CD14-positive monocyte (primary cell): ENCODE measurements around the gene FCRL6. TPM values are rescaled to one million over a fixed set of nuclear protein-coding genes. Genes with fewer than 3 reads are reported as not detected.
A peak's percentile ranks its signal among the peaks of the same experiment; 100 is the strongest.

Source experiments
- DNase-seq, 3 donors: peaks; one replicate each; pipeline ENCODE4 v3.0.0-alpha.2; 2011 to 2022
- H2AFZ ChIP-seq: 2 replicates; pipeline ENCODE4 v1.6.0; 2012; ENCODE audit warnings: mild to moderate bottlenecking, low read depth, low read length, inconsistent platforms; ENCODE audit not compliant: insufficient read depth, poor library complexity, severe bottlenecking
- H3K27ac ChIP-seq, 2 donors: 1 replicate in 1 of 2; 2 replicates in 1 of 2; pipeline ENCODE4 v1.5.1; 2012 to 2013; ENCODE audit warnings: low read length in 2 of 2, control low read depth in 1 of 2, inconsistent platforms in 1 of 2, low read depth in 1 of 2, mild to moderate bottlenecking in 1 of 2
- H3K27me3 ChIP-seq, 2 donors: one replicate each; pipeline versions ENCODE4 v1.6.0 to v1.6.1; 2011 to 2013; ENCODE audit warnings: low read length in 2 of 2; ENCODE audit not compliant: control insufficient read depth in 2 of 2, insufficient read depth in 2 of 2
- H3K36me3 ChIP-seq, 2 donors: replicated peaks in 1 of 2; 1 replicate in 1 of 2; 2 replicates in 1 of 2; pipeline versions ENCODE4 v1.5.1 to v1.6.1; 2012 to 2013; ENCODE audit warnings: low read length in 2 of 2, control low read depth in 1 of 2, inconsistent platforms in 1 of 2, mild to moderate bottlenecking in 1 of 2; ENCODE audit not compliant: insufficient read depth in 2 of 2, control insufficient read depth in 1 of 2
- H3K4me1 ChIP-seq, 2 donors: 1 replicate in 1 of 2; 2 replicates in 1 of 2; pipeline versions ENCODE4 v1.5.1 to v1.6.1; 2012 to 2013; ENCODE audit warnings: low read length in 2 of 2, control low read depth in 1 of 2, inconsistent platforms in 1 of 2, mild to moderate bottlenecking in 1 of 2, moderate library complexity in 1 of 2; ENCODE audit not compliant: insufficient read depth in 2 of 2, control insufficient read depth in 1 of 2
- H3K4me2 ChIP-seq: replicated peaks from 2 replicates; pipeline ENCODE3; 2012; ENCODE audit warnings: low read length, moderate library complexity, mild to moderate bottlenecking; ENCODE audit not compliant: poor library complexity, severe bottlenecking; ENCODE audit errors: extremely low read depth
- H3K4me3 ChIP-seq, 3 experiments: fragments of 200-600 bp in 1 of 3; sonication (generic) in 1 of 3; replicated peaks in 1 of 3; 1 replicate in 2 of 3; 2 replicates in 1 of 3; pipeline ENCODE4 v1.5.1; 2011 to 2013; ENCODE audit warnings: low read length in 3 of 3, mild to moderate bottlenecking in 3 of 3, control low read depth in 2 of 3, low read depth in 2 of 3, inconsistent platforms in 1 of 3, moderate library complexity in 1 of 3
- H3K79me2 ChIP-seq: 2 replicates; pipeline ENCODE4 v1.6.0; 2012; ENCODE audit warnings: mild to moderate bottlenecking, control low read depth, inconsistent platforms, low read length, moderate library complexity; ENCODE audit not compliant: insufficient read depth
- H3K9ac ChIP-seq: 2 replicates; pipeline ENCODE4 v1.6.0; 2017; ENCODE audit warnings: low read length, mild to moderate bottlenecking; ENCODE audit not compliant: insufficient read depth, poor library complexity, severe bottlenecking
- H3K9me3 ChIP-seq, 2 donors: replicated peaks in 1 of 2; 1 replicate in 1 of 2; 2 replicates in 1 of 2; pipeline versions ENCODE4 v1.5.1 to v1.6.1; 2012 to 2013; ENCODE audit warnings: low read length in 2 of 2, control low read depth in 1 of 2; ENCODE audit not compliant: control insufficient read depth in 1 of 2, insufficient read depth in 1 of 2
- H4K20me1 ChIP-seq: 2 replicates; pipeline ENCODE4 v1.6.0; 2012; ENCODE audit warnings: mild to moderate bottlenecking, low read length, control low read depth, moderate library complexity; ENCODE audit not compliant: insufficient read depth
- H3K27ac Mint-ChIP-seq, 7 donors: one replicate each; pipeline ENCODE4 v1.8.0; 2020; ENCODE audit warnings: mild to moderate bottlenecking in 7 of 7, mixed read lengths in 7 of 7, moderate library complexity in 6 of 7, inconsistent platforms in 2 of 7
- H3K27me3 Mint-ChIP-seq, 3 donors: one replicate each; pipeline ENCODE4 v1.8.0; 2021 to 2022; ENCODE audit warnings: low read depth in 3 of 3, mild to moderate bottlenecking in 3 of 3, mixed read lengths in 3 of 3, moderate library complexity in 3 of 3, inconsistent platforms in 1 of 3
- H3K36me3 Mint-ChIP-seq, 2 donors: one replicate each; pipeline ENCODE4 v1.8.0; 2020; ENCODE audit warnings: mixed read lengths in 2 of 2, inconsistent platforms in 1 of 2, mild to moderate bottlenecking in 1 of 2
- H3K4me1 Mint-ChIP-seq: one replicate; pipeline ENCODE4 v1.8.0; 2020; ENCODE audit warnings: mild to moderate bottlenecking, mixed read lengths
- H3K4me3 Mint-ChIP-seq, 2 donors: one replicate each; pipeline ENCODE4 v1.8.0; 2020; ENCODE audit warnings: mild to moderate bottlenecking in 2 of 2, mixed read lengths in 2 of 2, moderate library complexity in 1 of 2
- H3K9me3 Mint-ChIP-seq, 7 donors: one replicate each; pipeline ENCODE4 v1.8.0; 2020 to 2022; ENCODE audit warnings: mixed read lengths in 7 of 7, mild to moderate bottlenecking in 6 of 7, moderate library complexity in 6 of 7, inconsistent platforms in 2 of 7
- WGBS: methylation state at CpG from one replicate; pipeline ENCODE4 v1.1.5; 2013; ENCODE audit warnings: missing lambda C conversion rate; ENCODE audit not compliant: insufficient coverage; 5-methylcytosine and 5-hydroxymethylcytosine counted together
- intact Hi-C, 2 donors: fragments of 100-400 bp; cut with micrococcal nuclease; formaldehyde crosslinking; loops; one replicate each; pipeline versions ENCODE4 v1.15.0 to v1.15.1; 2023
- polyA plus RNA-seq, 3 donors: library from polyadenylated mRNA; depleted of rRNA in 1 of 3; unstranded in 2 of 3; stranded (reverse) in 1 of 3; fragments of 300-500 nt in 2 of 3; fragments of >200 nt in 1 of 3; fragmentation: Illumina TruSeq in 2 of 3; gene quantifications; 1 replicate in 2 of 3; 2 replicates in 1 of 3; pipeline ENCODE4 v1.2.3, GENCODE V29; 2012 to 2021
- TF ChIP-seq, protein P1 (sequence below): fragments of 200-600 bp; IDR thresholded peaks from one replicate; pipeline ENCODE4 v1.8.0; 2022; ENCODE audit warnings: antibody characterized with exemption, mild to moderate bottlenecking

Gene FCRL6
- polyA plus RNA-seq, 3 donors = 0.15 to 0.36 (median 0.17) TPM

DNA sequence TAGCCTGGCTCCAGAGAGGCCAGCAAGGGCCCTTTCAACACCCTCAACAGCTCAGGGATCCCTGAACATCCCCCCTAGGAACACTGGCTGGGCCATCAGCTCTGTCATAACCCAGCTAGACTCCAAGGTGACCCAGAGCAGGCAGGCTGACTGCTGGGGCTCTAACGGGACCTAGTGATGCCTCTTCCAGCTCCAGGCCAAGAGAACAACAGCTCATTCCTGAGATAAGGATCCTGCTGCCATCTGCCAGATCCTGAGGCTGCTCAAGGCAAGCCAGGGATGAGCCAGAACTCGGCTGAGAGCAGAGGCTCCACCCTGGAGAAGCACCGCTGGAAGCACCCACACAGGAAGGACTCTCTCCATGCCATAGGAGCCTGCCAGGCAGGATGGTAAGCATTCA lies 58.3 kb downstream of the FCRL6 start:
- Histone ChIP-seq H3K36me3 (no peaks in the 10 kb centered on the region), H3K9ac (no peak overlapping the region), H3K27me3 (peaks cover 0 to 2% of the 10 kb centered on the region in 2 donors), H3K27ac (no peak overlapping the region), H3K4me3 (no peak overlapping the region), H3K4me2 (no peak overlapping the region), H2AFZ (no peak overlapping the region), H4K20me1 (no peaks in the 10 kb centered on the region), H3K79me2 (no peaks in the 10 kb centered on the region), H3K4me1 (no peaks in the 10 kb centered on the region), H3K9me3 (no peaks in the 10 kb centered on the region)
- no peak overlapping the region for H3K4me3 Mint-ChIP-seq
- peaks cover 3 to 7% (median 3%) of the 10 kb centered on the region in 3 donors for H3K27me3 Mint-ChIP-seq
- no peaks in the 10 kb centered on the region for H3K36me3 Mint-ChIP-seq
- no peak for DNase-seq
- TF ChIP-seq, protein P1, sequence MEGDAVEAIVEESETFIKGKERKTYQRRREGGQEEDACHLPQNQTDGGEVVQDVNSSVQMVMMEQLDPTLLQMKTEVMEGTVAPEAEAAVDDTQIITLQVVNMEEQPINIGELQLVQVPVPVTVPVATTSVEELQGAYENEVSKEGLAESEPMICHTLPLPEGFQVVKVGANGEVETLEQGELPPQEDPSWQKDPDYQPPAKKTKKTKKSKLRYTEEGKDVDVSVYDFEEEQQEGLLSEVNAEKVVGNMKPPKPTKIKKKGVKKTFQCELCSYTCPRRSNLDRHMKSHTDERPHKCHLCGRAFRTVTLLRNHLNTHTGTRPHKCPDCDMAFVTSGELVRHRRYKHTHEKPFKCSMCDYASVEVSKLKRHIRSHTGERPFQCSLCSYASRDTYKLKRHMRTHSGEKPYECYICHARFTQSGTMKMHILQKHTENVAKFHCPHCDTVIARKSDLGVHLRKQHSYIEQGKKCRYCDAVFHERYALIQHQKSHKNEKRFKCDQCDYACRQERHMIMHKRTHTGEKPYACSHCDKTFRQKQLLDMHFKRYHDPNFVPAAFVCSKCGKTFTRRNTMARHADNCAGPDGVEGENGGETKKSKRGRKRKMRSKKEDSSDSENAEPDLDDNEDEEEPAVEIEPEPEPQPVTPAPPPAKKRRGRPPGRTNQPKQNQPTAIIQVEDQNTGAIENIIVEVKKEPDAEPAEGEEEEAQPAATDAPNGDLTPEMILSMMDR = no peak
- WGBS = 94% methylated on average over 3 of the region's 3 CpGs
- intact Hi-C loops = no loop called here
- H3K9me3 Mint-ChIP-seq = no peaks in the 10 kb centered on the region
- peak overlapping the region in 1 of 7 donors; percentile 2 for H3K27ac Mint-ChIP-seq
- no peaks in the 10 kb centered on the region for H3K4me1 Mint-ChIP-seq

DNA sequence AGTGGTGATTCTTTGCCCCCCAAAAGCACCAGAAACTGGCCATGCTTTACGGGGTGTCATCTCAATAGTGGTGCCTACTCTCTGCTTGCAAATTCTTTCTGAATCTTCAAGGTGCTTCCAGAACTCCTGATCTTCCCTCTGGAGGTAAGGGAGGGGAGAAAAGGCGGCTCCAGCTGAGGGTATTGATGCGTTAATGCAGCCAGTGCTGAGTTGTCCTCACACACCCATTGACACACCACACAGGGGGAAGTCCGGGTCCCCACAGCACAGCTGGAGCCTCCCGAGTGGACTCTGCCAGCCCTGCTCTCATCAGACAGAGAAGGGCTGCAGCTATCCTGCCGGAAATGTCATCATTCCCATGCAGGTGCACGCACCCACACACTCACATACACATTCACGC lies 59.1 kb downstream of the FCRL6 start:
- Mint-ChIP-seq H3K36me3 (no peaks in the 10 kb centered on the region), H3K27me3 (peaks cover 6 to 9% (median 8%) of the 10 kb centered on the region in 3 donors), H3K27ac (no peak overlapping the region), H3K4me3 (no peak overlapping the region), H3K4me1 (no peaks in the 10 kb centered on the region), H3K9me3 (no peaks in the 10 kb centered on the region)
- no peaks in the 10 kb centered on the region for H3K79me2 ChIP-seq
- H3K4me2 ChIP-seq = no peak overlapping the region
- H3K9ac ChIP-seq = no peak overlapping the region
- TF ChIP-seq, protein P1 = no peak
- no peaks in the 10 kb centered on the region for H4K20me1 ChIP-seq
- no peak for DNase-seq
- 91% methylated on average over 4 of the region's 8 CpGs for WGBS
- no peak overlapping the region for H3K27ac ChIP-seq
- no peaks in the 10 kb centered on the region for H3K9me3 ChIP-seq
- no peak overlapping the region for H2AFZ ChIP-seq
- H3K4me3 ChIP-seq = no peak overlapping the region
- H3K4me1 ChIP-seq = no peaks in the 10 kb centered on the region
- H3K27me3 ChIP-seq = peaks cover 0 to 2% of the 10 kb centered on the region in 2 donors
- intact Hi-C loops = no loop called here
- no peaks in the 10 kb centered on the region for H3K36me3 ChIP-seq
